Neural cell (in vitro differentiated cells): ENCODE measurements around the gene IQSEC1. TPM values are rescaled to one million over a fixed set of nuclear protein-coding genes. Genes with fewer than 3 reads are reported as not detected.

Experiments
- H2AFZ ChIP-seq: fragments of 200-600, 300-800 bp; sonication (generic), shearing (Covaris generic); 2 replicates; pipeline ENCODE4 v1.6.0; 2014; ENCODE audit warnings: low read depth, mild to moderate bottlenecking, antibody characterized with exemption, low read length, moderate library complexity
- H3F3A ChIP-seq: fragments of 200-600 bp; shearing (Covaris generic); 2 replicates; pipeline ENCODE4 v1.6.1; 2016; ENCODE audit warnings: mild to moderate bottlenecking, moderate library complexity, mixed read lengths, antibody characterized with exemption, low read length; ENCODE audit not compliant: insufficient read depth, poor library complexity, severe bottlenecking
- H3K27ac ChIP-seq: fragments of 200-600, 300-800 bp; sonication (generic), shearing (Covaris generic); 2 replicates; pipeline ENCODE4 v1.5.1; 2014; ENCODE audit warnings: mild to moderate bottlenecking, low read length, moderate library complexity
- H3K27me3 ChIP-seq: fragments of 300-800, 200-600 bp; sonication (generic), shearing (Covaris generic); 2 replicates; pipeline ENCODE4 v1.6.0; 2014; ENCODE audit warnings: mild to moderate bottlenecking, low read depth, low read length, moderate library complexity; ENCODE audit not compliant: insufficient read depth
- H3K36me3 ChIP-seq: fragments of 300-800, 200-600 bp; sonication (generic), shearing (Covaris generic); 2 replicates; pipeline ENCODE4 v1.5.1; 2014; ENCODE audit warnings: mild to moderate bottlenecking, antibody characterized with exemption, low read length, moderate library complexity; ENCODE audit not compliant: insufficient read depth
- H3K4me2 ChIP-seq: fragments of 300-800, 200-600 bp; sonication (generic), shearing (Covaris generic); 2 replicates; pipeline ENCODE4 v1.6.0; 2014; ENCODE audit warnings: mild to moderate bottlenecking, low read length
- H3K4me3 ChIP-seq: fragments of 300-800, 200-600 bp; sonication (generic), shearing (Covaris generic); 2 replicates; pipeline ENCODE4 v1.5.1; 2014; ENCODE audit warnings: mild to moderate bottlenecking, low read length, moderate library complexity
- H3K79me2 ChIP-seq: fragments of 200-600 bp; shearing (Covaris generic); replicated peaks from 2 replicates; pipeline ENCODE4 v1.6.0; 2014; ENCODE audit warnings: mild to moderate bottlenecking, low read length, moderate library complexity; ENCODE audit not compliant: insufficient read depth
- H3K9ac ChIP-seq: fragments of 300-800, 200-600 bp; sonication (generic), shearing (Covaris generic); 2 replicates; pipeline ENCODE4 v1.6.1; 2016; ENCODE audit warnings: mild to moderate bottlenecking, low read length, mixed read lengths
- H3K9me2 ChIP-seq: fragments of 200-600 bp; shearing (Covaris generic); 2 replicates; pipeline ENCODE4 v1.6.1; 2016; ENCODE audit warnings: mild to moderate bottlenecking, low read length, mixed read lengths; ENCODE audit not compliant: insufficient read depth
- H3K9me3 ChIP-seq: fragments of 200-600, 300-800 bp; sonication (generic), shearing (Covaris generic); 2 replicates; pipeline ENCODE4 v1.6.1; 2016; ENCODE audit warnings: mild to moderate bottlenecking, mixed run types, low read length, moderate library complexity, mixed read lengths
- H4K20me1 ChIP-seq: fragments of 200-600 bp; shearing (Covaris generic); 2 replicates; pipeline ENCODE4 v1.6.1; 2016; ENCODE audit warnings: mild to moderate bottlenecking, mixed run types; ENCODE audit not compliant: insufficient read depth
- CTCF ChIP-seq: fragments of 450-650 bp; IDR thresholded peaks from 2 replicates; pipeline ENCODE4 v1.5.1; 2014; ENCODE audit warnings: antibody characterized with exemption, mild to moderate bottlenecking, moderate library complexity; ENCODE audit not compliant: poor library complexity, severe bottlenecking
- EZH2 ChIP-seq: fragments of 200-600, 300-800 bp; shearing (Covaris generic), sonication (generic); IDR thresholded peaks from 2 replicates; pipeline ENCODE4 v1.6.1; 2014; ENCODE audit warnings: antibody characterized with exemption, low read length, borderline replicate concordance, mild to moderate bottlenecking; ENCODE audit not compliant: insufficient read depth, poor library complexity, severe bottlenecking
- MXI1 ChIP-seq: fragments of 450-650 bp; conservative IDR thresholded peaks from 2 replicates; pipeline ENCODE4 v1.6.1; 2014; ENCODE audit warnings: antibody characterized with exemption, mild to moderate bottlenecking; ENCODE audit not compliant: poor library complexity, severe bottlenecking
- POLR2AphosphoS5 ChIP-seq: IDR thresholded peaks from 2 replicates; pipeline ENCODE4 v1.6.1; 2012
- RAD21 ChIP-seq: fragments of 450-650 bp; conservative IDR thresholded peaks from 2 replicates; pipeline ENCODE4 v1.6.1; 2014; ENCODE audit warnings: antibody characterized with exemption, mild to moderate bottlenecking, moderate library complexity
- REST ChIP-seq: IDR thresholded peaks from 2 replicates; pipeline ENCODE4 v1.6.1; 2012; ENCODE audit warnings: borderline replicate concordance
- SMC3 ChIP-seq: fragments of 450-650 bp; conservative IDR thresholded peaks from 2 replicates; pipeline ENCODE4 v1.6.1; 2014; ENCODE audit warnings: antibody characterized with exemption, mild to moderate bottlenecking, moderate library complexity; ENCODE audit not compliant: poor library complexity
- TAF1 ChIP-seq: IDR thresholded peaks from 2 replicates; pipeline ENCODE4 v1.6.1; 2012; ENCODE audit warnings: low read depth
- polyA plus RNA-seq: library from polyadenylated mRNA; depleted of rRNA; stranded (reverse); fragments of >200 nt; gene quantifications from 2 replicates; pipeline ENCODE4 v1.2.3, GENCODE V29; 2014

Gene IQSEC1
- polyA plus RNA-seq, 1 donor from 2014 or later: 6.0 TPM

GRCh38 chr3:13013566-13013965, 59.7 kb downstream of the IQSEC1 start:
- H3K9ac ChIP-seq: no peak overlapping the region
- H3K27me3 ChIP-seq: no peaks in the 10 kb centered on the region
- H3K27ac ChIP-seq: no peak overlapping the region
- H3K79me2 ChIP-seq: no peaks in the 10 kb centered on the region
- H3F3A ChIP-seq: no peaks in the 10 kb centered on the region
- H2AFZ ChIP-seq: no peak overlapping the region
- no peaks in the 10 kb centered on the region for H4K20me1 ChIP-seq
- no peaks in the 10 kb centered on the region for H3K36me3 ChIP-seq
- H3K4me2 ChIP-seq: no peak overlapping the region
- H3K9me3 ChIP-seq: no peaks in the 10 kb centered on the region
- TF ChIP-seq SMC3 (no peak), EZH2 (no peak), POLR2AphosphoS5 (no peak), CTCF (no peak), RAD21 (no peak)
- H3K9me2 ChIP-seq: no peaks in the 10 kb centered on the region
- H3K4me3 ChIP-seq: no peak overlapping the region

GRCh38 chr3:13013151-13013561, 60.1 kb downstream of the IQSEC1 start:
- no peak overlapping the region for H3K4me2 ChIP-seq
- no peaks in the 10 kb centered on the region for H3K9me3 ChIP-seq
- H3K36me3 ChIP-seq: no peaks in the 10 kb centered on the region
- H3K27ac ChIP-seq: no peak overlapping the region
- no peak overlapping the region for H2AFZ ChIP-seq
- no peak overlapping the region for H3K4me3 ChIP-seq
- no peaks in the 10 kb centered on the region for H4K20me1 ChIP-seq
- H3K9me2 ChIP-seq: no peaks in the 10 kb centered on the region
- H3K9ac ChIP-seq: no peak overlapping the region
- no peaks in the 10 kb centered on the region for H3K79me2 ChIP-seq
- TF ChIP-seq MXI1 (no peak), REST (no peak), POLR2AphosphoS5 (no peak)
- H3K27me3 ChIP-seq: no peaks in the 10 kb centered on the region
- H3F3A ChIP-seq: no peaks in the 10 kb centered on the region

- TF ChIP-seq POLR2AphosphoS5: no peak
- TF ChIP-seq EZH2: no peak
- TF ChIP-seq MXI1: no peak
- TF ChIP-seq TAF1: no peak
- TF ChIP-seq CTCF: no peak
- TF ChIP-seq REST: no peak
- no peaks in the 10 kb centered on the region for H3F3A ChIP-seq
- no peak overlapping the region for H3K4me2 ChIP-seq
- H3K27me3 ChIP-seq: no peaks in the 10 kb centered on the region
- no peaks in the 10 kb centered on the region for H3K36me3 ChIP-seq
- no peaks in the 10 kb centered on the region for H4K20me1 ChIP-seq
- H3K27ac ChIP-seq: no peak overlapping the region
- H3K9ac ChIP-seq: no peak overlapping the region
- no peak overlapping the region for H2AFZ ChIP-seq
- H3K9me3 ChIP-seq: no peaks in the 10 kb centered on the region
- no peak overlapping the region for H3K4me3 ChIP-seq
- no peaks in the 10 kb centered on the region for H3K79me2 ChIP-seq
- H3K9me2 ChIP-seq: no peaks in the 10 kb centered on the region
These were observed 61.0 kb downstream of the IQSEC1 start for GRCh38 chr3:13012221-13012691.
